GM18868 (cell line): ENCODE results near the gene ME1.
"Not testable (repeated sequence)": the region's sequence is repeated elsewhere in the genome, so short reads cannot be mapped to it uniquely, and the experiment has no call there.

Source experiments
- ATAC-seq: cut with Tn5 transposase; IDR thresholded peaks from one replicate; pipeline ENCODE4 v1.9.1; 2021; ENCODE audit warnings: mild to moderate bottlenecking, moderate library complexity; ENCODE audit not compliant: unreplicated experiment

The ME1 gene

DNA sequence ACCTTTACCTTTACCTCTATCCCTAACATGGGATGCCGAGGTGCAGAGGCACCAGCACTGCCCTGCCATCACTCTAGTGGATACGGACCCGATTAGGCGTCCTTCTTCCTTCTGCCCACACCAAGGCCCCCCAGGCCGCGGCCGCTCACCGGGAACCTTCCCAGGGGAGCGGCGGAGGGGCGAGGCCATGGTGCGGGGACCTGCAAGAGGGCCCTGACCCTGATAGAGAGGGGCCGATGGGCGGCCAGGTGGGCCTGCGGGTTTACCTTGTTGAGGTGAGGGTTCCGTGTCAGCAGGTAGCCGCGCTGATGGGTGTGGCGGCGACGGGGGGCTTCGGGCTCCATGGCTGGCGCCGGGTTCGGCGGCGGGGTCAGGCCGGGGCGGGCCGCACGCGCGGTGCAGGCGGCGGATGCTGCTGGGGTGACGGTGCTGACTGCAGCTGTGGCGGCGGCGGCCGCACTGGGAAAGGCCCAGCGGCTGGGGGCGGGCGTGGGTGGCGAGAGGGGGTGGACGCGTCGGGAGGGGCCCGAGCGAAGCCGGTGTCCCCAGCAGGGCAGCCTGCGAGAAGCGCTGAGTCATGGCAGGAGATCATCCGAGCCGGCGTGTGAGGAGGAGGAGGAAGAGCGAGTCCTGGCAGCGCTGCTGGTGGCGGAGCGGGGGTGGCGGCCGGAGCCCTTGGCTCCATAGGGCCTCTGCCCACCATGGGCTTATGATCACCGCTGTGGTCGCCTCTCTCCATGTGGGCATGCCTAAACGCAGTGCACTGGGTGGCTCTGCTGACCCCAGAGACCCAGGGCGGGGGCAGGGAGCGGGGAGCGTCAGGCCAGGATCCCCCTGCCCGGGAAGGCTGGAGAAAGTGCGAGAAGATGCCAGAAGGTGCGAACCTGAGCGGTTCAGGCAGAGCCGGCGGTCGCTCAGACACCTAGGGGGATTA lies at the start of gene ME1:
Gene ME1, minus strand, starts transcription at position 441 of the 934 bp plus-strand sequence. Its CDS starts 97 bp downstream, at position 344.
- ATAC-seq = peak; percentile 75

- ATAC-seq = no peak
Measured at GRCh38 chr6:83480470-83480869, 49.6 kb upstream of the ME1 start.

- no peak for ATAC-seq
Measured at GRCh38 chr6:83479389-83479788, 48.5 kb upstream of the ME1 start.

- ATAC-seq = no peak
Measured at GRCh38 chr6:83476971-83477370, 46.1 kb upstream of the ME1 start.

DNA sequence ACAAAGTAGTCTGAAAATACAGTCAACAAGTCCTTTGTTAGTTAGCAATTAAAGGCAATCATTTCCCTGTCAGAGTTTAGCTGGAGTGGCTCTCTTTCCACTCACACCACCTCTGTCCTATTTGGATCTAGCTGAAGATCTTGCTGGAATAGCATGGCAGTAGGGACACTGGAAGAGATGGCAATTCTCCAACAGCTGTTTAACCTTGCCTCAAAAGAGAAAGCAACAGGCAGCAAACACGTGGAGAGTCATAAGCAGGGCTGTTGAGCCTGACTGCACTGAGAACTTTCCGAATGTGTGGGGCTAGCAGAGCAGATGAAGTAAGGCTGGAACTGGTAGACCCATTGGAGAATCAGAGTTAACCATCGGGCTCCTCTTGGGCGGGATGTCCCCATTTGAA lies 43.5 kb upstream of the ME1 start:
- no peak for ATAC-seq

DNA sequence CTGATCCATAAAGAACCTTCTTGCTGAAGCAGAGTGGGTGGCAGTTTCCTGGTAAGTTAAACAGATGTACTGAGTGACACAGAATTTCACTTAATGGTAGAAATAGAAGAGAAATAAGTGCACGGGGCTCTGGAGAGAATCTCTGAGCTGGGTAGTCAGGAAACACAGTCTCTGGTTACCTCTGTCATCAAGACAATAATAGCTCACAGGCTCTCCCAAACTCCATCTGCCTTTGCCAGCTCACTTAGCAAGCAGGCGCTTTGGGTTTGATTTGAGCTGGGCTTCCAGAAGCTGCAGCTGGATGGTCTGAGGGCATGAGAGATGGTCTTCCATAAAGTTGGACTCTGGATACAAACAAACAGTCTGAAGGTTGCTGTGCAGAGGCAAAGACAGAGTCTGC lies 41.9 kb upstream of the ME1 start:
- no peak for ATAC-seq

- ATAC-seq = no peak
Measured at GRCh38 chr6:83470587-83470986, 39.7 kb upstream of the ME1 start.

- no peak for ATAC-seq
Measured at GRCh38 chr6:83470001-83470400, 39.1 kb upstream of the ME1 start.

DNA sequence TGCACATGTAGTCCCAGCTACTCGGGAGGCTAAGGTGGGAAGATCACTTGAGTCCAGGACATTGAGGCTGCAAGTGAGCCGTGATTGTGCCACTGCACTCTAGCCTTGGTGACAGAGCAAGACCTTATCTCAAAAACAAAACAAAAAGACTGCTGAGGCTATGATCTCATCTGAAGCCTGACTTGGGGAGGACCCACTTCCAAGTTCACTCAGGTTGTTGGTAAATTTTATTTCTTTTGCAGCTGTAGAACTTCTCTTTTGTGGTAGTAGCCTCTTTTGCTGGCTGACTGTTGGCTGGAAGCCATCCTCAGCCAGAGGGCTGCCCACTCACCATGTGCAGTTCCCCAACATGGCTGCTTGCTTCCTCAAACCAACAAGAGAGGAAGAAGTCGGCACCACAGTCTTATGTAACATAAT lies 36.8 kb upstream of the ME1 start:
- no peak for ATAC-seq

- ATAC-seq = no peak
Measured at GRCh38 chr6:83466328-83466727, 35.5 kb upstream of the ME1 start.

DNA sequence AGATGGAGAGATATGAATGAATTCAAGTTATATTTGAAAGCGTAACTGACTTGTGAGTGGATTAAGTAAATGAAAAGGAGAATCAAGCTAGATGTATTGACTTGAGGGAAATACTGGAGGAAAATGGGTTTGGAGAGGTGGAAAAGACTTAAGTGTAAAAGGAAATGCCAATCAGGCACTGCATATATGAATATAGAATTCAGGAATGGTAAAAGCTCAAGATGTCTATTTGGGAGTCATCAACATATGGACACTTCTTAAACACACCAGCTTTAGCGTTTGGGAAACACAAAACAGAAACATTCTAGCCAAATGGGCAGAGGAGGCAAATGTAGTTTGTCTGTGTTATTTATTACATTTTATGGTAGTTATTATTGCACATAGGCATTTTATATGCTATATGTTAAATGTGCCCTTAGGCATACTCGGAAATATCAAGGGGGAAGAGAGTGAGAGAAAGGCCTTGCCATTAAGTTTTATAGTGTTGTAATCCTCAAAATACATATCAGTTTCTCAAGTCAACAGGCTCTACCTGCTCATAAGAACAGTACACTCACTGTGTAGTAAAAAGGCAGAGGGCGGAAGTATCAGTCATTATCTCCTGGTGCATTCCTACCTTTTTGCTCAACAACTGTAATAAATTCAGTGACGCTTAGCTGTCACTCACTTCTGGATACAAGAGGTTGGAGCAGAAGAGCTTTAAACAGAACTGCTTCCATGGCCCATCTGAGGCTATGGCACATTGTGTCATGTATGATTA lies 33.7 kb upstream of the ME1 start:
- no peak for ATAC-seq

DNA sequence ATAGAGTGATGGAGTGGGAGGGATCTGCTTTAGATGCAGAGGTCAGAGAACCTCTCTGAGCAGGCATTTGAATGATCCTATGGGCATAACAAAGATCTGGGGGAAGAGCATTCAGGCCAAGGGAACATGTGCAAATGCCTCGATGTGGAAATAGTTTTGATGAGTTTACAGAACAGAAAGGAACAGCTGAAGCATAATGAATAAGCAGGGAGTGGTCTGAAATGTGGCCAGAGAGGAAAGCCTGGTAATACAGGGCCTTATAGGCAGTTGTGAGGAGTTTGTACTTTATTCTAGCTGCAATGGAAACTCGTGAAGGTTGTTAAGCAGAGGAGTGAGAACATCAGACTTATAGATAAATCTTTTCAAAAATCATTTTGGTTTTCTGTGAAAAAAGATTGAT lies 33.0 kb upstream of the ME1 start:
- ATAC-seq = no peak

GRCh38 chr6:83462524-83462923 lies 31.7 kb upstream of the ME1 start:
- ATAC-seq = no peak

DNA sequence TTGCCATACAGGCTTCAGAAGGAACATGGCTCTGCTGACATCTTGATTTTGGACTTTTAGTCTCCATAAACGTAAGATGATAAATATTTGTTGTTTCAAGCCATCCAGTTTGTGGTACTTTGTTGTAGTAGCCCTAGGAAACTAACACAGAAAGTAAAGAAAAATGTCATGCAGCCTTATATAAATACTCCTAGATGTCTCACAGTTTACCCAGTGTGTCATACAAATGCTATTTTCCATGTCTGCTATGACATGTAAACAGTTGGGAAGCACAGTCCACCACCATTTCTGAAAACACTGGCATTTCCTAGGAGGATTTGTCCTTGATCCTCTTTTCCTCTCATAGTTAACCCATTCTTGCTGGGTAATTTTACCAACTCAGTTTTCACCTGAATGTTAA lies 30.6 kb upstream of the ME1 start:
- no peak for ATAC-seq

GRCh38 chr6:83459663-83460062 lies 28.8 kb upstream of the ME1 start:
- ATAC-seq = no peak

- not testable (repeated sequence) for ATAC-seq
Measured at GRCh38 chr6:83450015-83450414, 19.2 kb upstream of the ME1 start.

GRCh38 chr6:83444086-83444699 lies 13.3 kb upstream of the ME1 start:
- not testable (repeated sequence) for ATAC-seq

DNA sequence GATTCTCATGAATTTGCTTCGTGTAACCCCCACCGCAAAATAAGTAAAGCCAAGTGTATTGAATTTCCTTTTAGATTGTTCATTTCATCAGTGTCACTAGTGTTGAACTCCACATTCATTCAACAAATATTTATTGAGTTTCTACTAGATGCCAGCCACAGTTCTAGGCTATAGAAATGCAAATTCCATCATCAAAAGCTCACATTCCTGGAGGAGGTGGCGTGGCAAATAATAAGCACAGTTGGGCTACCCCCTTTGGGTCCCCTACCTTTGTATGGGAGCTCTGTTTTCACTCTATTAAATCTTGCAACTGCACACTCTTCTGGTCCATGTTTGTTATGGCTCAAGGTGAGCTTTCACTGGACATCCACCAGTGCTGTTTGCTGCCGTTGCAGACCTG lies 12.7 kb upstream of the ME1 start:
- no peak for ATAC-seq

DNA sequence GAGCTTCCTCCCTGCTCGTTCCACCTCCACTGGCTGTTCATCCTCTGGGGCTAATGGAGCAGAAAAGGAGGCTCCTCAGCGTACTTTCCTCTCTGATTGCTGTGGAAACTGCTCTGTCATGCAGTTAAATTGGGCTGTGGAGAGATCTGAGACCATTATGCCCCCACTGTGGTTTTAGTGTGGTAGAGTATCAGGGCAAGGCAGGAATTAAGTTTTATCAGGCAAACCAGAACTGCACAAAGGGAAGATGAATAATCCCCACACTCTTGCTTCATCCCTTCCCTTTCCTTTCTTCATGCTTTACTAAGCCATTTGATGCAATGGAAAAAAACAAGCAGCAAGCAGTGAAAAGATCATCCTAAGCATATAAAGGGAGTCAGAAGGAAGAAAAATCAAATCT lies 11.9 kb upstream of the ME1 start:
- ATAC-seq = no peak

- no peak for ATAC-seq
Measured at GRCh38 chr6:83439201-83439600, 8.3 kb upstream of the ME1 start.

DNA sequence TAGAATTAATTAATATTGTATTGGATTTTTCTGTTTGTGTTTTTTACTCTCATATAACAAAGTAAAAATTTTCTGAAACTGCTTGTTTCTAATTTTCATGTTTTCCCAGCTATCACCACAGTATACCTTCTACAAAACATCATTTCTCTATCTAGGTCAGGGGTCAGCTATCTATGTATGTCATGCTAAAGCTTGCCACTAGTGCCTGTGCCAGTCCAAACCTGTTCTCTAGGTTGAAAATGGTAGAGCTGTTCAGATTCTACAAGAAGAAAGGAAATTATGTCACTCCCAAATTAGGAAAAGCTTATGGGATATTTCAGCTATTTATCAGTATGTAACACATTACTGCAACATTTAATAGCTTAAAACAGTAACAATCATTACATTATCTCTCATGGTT lies 5.8 kb upstream of the ME1 start:
- no peak for ATAC-seq

DNA sequence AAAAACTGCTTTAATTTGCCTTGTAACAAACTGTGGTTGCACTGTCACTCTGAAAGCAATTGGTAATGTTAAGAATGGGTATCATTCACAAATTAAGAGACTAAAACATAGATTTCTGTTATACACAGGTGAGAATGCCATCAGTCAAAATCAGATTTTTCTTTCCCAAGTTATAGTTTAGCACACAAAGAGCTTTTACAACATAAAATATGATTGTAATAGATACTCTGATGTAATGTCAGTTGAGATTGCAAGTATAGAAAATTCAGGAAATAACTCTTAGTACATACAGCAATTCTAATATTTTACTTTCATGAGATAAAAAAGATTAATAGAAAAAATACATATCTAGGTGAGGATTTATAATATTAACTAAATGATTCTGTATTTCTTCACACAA lies 2.3 kb upstream of the ME1 start:
- no peak for ATAC-seq
